Neural crest cell (in vitro differentiated cells): ENCODE data around the gene MMD. TPM values are rescaled to one million over a fixed set of nuclear protein-coding genes. Genes with fewer than 3 reads are reported as not detected.

Source experiments
- DNase-seq: peaks from one replicate; pipeline ENCODE4 v3.0.0; 2021; ENCODE audit warnings: low read depth, mixed read lengths, low spot score
- H3K27ac Mint-ChIP-seq: one replicate; pipeline ENCODE4 v1.8.0; 2021; ENCODE audit warnings: mild to moderate bottlenecking, mixed read lengths; ENCODE audit not compliant: unreplicated experiment
- H3K27me3 Mint-ChIP-seq: 2 replicates; pipeline ENCODE4 v1.8.0; 2021; ENCODE audit warnings: low read depth, mild to moderate bottlenecking, mixed read lengths
- H3K36me3 Mint-ChIP-seq: 2 replicates; pipeline ENCODE4 v1.8.0; 2021; ENCODE audit warnings: low read depth, mild to moderate bottlenecking, mixed read lengths
- H3K4me1 Mint-ChIP-seq: 2 replicates; pipeline ENCODE4 v1.8.0; 2021; ENCODE audit warnings: mixed read lengths
- H3K4me3 Mint-ChIP-seq: one replicate; pipeline ENCODE4 v1.8.0; 2021; ENCODE audit warnings: mild to moderate bottlenecking, mixed read lengths
- H3K9me3 Mint-ChIP-seq: 2 replicates; pipeline ENCODE4 v1.8.0; 2021; ENCODE audit warnings: mixed read lengths
- total RNA-seq: library from RNA; stranded (reverse); gene quantifications from 2 replicates; pipeline ENCODE4 v1.2.1, GENCODE V29; 2021
- TF ChIP-seq, protein P1 (sequence below): fragments of 200-600 bp; sonication (generic); conservative IDR thresholded peaks from 2 replicates; pipeline ENCODE4 v1.5.0; 2021; ENCODE audit warnings: antibody characterized with exemption, mild to moderate bottlenecking

The MMD gene
- total RNA-seq, 1 donor from 2014 or later: 46.6 TPM

DNA sequence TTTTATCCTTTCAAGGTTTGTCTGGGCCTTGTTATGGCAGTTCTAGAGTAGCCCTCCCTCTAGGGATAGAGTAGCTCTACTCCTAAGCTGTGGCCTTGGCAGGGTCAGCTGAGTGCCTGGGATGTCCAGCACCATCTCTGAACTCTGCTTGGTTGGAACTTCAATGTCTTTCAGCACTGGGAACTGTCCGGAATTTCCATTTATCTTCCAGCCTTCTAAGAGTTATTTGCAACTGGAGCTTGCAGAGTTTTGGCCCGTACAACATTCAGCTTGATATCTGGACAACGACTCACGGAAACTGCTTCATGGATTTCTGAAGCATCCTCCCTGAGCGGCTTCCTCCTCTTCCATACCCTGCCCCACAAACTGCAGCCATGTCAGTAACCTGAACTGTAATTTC is 22.9 kb downstream of the MMD start:
- DNase-seq: no peak
- TF ChIP-seq, protein P1, sequence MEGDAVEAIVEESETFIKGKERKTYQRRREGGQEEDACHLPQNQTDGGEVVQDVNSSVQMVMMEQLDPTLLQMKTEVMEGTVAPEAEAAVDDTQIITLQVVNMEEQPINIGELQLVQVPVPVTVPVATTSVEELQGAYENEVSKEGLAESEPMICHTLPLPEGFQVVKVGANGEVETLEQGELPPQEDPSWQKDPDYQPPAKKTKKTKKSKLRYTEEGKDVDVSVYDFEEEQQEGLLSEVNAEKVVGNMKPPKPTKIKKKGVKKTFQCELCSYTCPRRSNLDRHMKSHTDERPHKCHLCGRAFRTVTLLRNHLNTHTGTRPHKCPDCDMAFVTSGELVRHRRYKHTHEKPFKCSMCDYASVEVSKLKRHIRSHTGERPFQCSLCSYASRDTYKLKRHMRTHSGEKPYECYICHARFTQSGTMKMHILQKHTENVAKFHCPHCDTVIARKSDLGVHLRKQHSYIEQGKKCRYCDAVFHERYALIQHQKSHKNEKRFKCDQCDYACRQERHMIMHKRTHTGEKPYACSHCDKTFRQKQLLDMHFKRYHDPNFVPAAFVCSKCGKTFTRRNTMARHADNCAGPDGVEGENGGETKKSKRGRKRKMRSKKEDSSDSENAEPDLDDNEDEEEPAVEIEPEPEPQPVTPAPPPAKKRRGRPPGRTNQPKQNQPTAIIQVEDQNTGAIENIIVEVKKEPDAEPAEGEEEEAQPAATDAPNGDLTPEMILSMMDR: no peak
- Mint-ChIP-seq H3K4me1 (no peaks in the 10 kb centered on the region), H3K27ac (no peak overlapping the region), H3K27me3 (no peaks in the 10 kb centered on the region), H3K9me3 (no peaks in the 10 kb centered on the region), H3K36me3 (peaks cover 29% of the 10 kb centered on the region), H3K4me3 (no peak overlapping the region)

DNA sequence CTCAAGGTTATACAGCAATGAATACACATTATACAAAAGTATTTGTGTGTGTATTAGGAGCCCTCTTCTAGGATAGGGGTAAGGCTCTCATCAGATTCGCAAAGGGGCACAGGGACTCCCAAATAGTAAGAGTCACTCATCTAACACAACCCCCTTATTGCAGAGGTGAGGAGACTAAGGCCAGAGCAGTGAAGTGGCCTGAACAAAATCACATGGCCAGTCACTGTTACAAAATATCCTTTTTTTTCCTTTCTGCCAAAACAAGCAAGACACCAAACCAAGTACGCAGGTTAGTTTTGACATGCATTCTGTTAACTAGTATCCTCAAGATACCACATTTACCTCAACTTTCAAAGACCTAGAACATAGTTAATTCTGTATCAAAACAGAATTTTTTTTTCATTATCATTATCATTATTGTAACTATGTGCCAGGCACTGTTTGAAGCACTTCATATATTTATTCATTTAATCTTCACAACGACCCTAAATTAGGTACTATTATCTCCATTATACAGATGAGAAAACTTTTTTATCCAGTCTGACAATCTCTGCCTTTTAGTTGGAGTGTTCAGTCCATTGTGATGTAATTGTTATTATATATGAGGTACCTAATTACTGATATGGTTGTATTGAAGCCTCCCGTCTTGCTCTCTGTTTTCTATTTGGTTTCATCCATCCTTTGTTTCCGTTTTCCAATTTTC is 25.7 kb downstream of the MMD start:
- peaks cover 32% of the 10 kb centered on the region for H3K36me3 Mint-ChIP-seq
- no peaks in the 10 kb centered on the region for H3K9me3 Mint-ChIP-seq

DNA sequence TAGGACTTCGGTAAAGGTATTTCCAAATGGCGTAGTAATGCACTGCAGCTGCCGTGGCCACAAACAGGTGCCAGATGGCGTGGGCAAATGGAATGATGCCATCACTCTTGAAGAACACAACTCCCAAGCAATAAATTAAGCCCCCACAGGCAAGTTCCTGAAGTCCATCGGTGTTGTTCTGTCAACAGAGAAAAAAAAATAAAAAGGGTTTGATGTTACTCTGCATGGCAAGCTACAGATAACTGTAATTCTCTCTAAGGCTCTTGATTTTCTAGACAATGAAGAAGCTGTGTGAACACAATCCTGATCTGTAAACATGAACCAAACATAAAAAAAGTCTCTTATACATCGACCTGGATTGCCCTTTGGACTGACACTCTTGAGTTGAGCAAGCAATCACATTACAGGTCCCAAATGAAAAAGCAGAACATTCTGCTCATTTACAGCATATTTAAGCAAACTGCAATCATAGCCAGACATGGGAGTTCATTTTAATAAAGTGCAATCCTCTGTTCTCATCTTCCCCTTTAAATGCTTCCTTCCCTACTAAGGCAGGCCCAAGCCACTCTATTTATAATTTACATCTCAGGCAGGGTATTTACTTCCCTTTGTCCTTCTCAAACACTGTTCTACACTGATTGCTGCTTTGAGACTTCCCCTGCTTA is 27.1 kb downstream of the MMD start:
- Mint-ChIP-seq H3K27me3 (no peaks in the 10 kb centered on the region), H3K27ac (no peak overlapping the region), H3K4me3 (no peak overlapping the region), H3K9me3 (no peaks in the 10 kb centered on the region), H3K4me1 (no peaks in the 10 kb centered on the region), H3K36me3 (peaks cover 26% of the 10 kb centered on the region)
- DNase-seq: no peak
- TF ChIP-seq, protein P1: no peak

More for the DNA sequence above, 25.7 kb downstream of the MMD start:
- H3K4me1 Mint-ChIP-seq: no peaks in the 10 kb centered on the region
- H3K4me3 Mint-ChIP-seq: no peak overlapping the region
- TF ChIP-seq, protein P1: no peak
- DNase-seq: no peak
- H3K27ac Mint-ChIP-seq: no peak overlapping the region
- no peaks in the 10 kb centered on the region for H3K27me3 Mint-ChIP-seq

DNA sequence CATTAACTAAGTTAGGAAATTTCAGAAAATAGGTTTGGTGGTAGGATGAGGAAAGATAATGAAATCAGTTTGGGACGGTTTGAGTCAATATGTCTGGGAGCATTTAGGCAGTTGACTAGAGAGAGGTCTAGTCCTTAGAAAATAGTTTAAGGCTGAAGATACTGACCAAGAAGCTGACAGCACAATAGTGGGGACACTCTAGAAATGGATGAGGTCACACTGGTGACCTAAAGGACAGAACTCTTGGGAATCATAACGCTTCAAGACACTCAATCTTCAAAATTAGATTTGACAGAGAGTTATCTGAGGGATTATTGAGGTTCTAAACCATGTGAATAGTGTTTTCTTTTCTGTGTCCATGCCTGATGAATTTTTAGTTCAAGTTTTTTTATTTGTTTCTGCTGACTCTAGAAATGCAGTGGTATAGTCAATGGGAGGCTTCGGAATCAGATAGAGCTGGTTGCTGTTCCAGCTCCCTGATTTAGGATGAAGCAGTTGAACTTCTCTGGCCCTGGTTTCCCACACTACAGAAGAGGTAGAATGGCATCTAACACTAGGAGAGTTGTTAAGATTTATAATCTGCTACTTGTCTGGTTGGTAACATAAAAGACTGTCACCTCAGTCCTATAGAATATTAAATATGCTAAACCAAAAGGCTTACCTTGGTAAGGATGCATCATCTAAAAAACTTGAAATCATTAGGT is 29.7 kb downstream of the MMD start:
- H3K4me1 Mint-ChIP-seq: peaks cover 11% of the 10 kb centered on the region
- H3K36me3 Mint-ChIP-seq: peaks cover 11% of the 10 kb centered on the region
- DNase-seq: no peak
- no peaks in the 10 kb centered on the region for H3K9me3 Mint-ChIP-seq
- H3K27me3 Mint-ChIP-seq: no peaks in the 10 kb centered on the region
- no peak overlapping the region for H3K4me3 Mint-ChIP-seq
- H3K27ac Mint-ChIP-seq: no peak overlapping the region
- TF ChIP-seq, protein P1: no peak

DNA sequence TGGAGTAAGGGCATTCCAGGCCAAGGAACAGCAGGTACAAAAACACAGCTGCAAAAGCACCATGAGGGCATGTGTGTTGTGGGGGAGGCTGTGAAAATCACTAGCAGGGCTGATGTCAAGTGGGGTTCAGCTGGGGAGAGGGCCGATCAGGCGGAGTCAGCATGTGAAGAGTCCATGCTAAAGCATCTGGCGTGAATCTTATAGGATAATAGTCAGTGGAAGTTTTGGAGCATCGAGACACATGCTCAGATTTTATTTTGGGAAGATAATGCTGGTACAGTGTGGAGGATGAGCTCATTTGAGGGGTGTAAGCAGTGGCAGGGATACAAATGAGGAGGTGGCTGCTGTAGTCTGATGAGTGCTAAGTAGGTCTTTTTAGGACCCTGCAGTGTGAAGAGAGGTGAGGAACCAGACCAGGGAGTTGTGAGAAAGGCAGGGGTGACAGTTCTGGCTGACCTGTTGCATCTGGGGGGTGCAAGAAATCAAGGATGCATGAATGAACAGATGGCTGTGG is 30.3 kb downstream of the MMD start:
- H3K9me3 Mint-ChIP-seq: no peaks in the 10 kb centered on the region
- TF ChIP-seq, protein P1: no peak
- H3K36me3 Mint-ChIP-seq: peaks cover 11% of the 10 kb centered on the region
- no peaks in the 10 kb centered on the region for H3K27me3 Mint-ChIP-seq
- DNase-seq: no peak
- no peak overlapping the region for H3K27ac Mint-ChIP-seq
- no peak overlapping the region for H3K4me3 Mint-ChIP-seq
- H3K4me1 Mint-ChIP-seq: peaks cover 11% of the 10 kb centered on the region
